Nucleus accumbens (tissue), 56 donors: ENCODE data around the gene ARID4B.
A peak's percentile ranks its signal among the peaks of the same experiment; 100 is the strongest.

Experiments used
- DNase-seq, 56 donors: peaks; one replicate each; lab custom pipeline; 2025; lab: John Stamatoyannopoulos, UW

ARID4B gene

GRCh38 chr1:235133086-235133485 is 194.9 kb downstream of the ARID4B start:
- no peak for DNase-seq

- DNase-seq: peak in 1 of 56 donors; percentile 4
Observed at GRCh38 chr1:235131961-235132360, 196.0 kb downstream of the ARID4B start.

- DNase-seq: no peak
Observed at GRCh38 chr1:235130766-235131270, 197.2 kb downstream of the ARID4B start.

- no peak for DNase-seq
Observed at GRCh38 chr1:235129774-235130570, 198.0 kb downstream of the ARID4B start.

GRCh38 chr1:235128456-235129328 is 199.3 kb downstream of the ARID4B start, which contains the start of gene TOMM20:
TSS of gene TOMM20 (minus strand) at chr1:235128837. CDS start at chr1:235128715, 122 bp downstream.
- DNase-seq: peak; percentile 52 to 96 (median 92)

- peak in 2 of 56 donors; percentile 32 to 52 for DNase-seq
Observed at GRCh38 chr1:235127732-235128455, 200.1 kb downstream of the ARID4B start.

GRCh38 chr1:235127203-235127602 is 200.8 kb downstream of the ARID4B start:
- no peak for DNase-seq

- DNase-seq: no peak
Observed at GRCh38 chr1:235124665-235125064, 203.3 kb downstream of the ARID4B start.

GRCh38 chr1:235124111-235124510 is 203.9 kb downstream of the ARID4B start:
- no peak for DNase-seq

GRCh38 chr1:235122348-235122747 is 205.6 kb downstream of the ARID4B start:
- no peak for DNase-seq
